ELF-1 (cell line): Measurements from ENCODE around the gene PI4KA.
"Not testable (repeated sequence)": the region's sequence is repeated elsewhere in the genome, so short reads cannot be mapped to it uniquely, and the experiment has no call there.

ENCODE experiments used
- DNase-seq: peaks from one replicate; pipeline ENCODE4 v3.0.0-alpha.2; 2016; ENCODE audit warnings: low read depth, low spot score

The PI4KA gene

GRCh38 chr22:20847318-20847822 is 11.2 kb downstream of the PI4KA start:
- no peak for DNase-seq

- no peak for DNase-seq
These were observed 14.3 kb downstream of the PI4KA start for GRCh38 chr22:20844055-20845037.

DNA sequence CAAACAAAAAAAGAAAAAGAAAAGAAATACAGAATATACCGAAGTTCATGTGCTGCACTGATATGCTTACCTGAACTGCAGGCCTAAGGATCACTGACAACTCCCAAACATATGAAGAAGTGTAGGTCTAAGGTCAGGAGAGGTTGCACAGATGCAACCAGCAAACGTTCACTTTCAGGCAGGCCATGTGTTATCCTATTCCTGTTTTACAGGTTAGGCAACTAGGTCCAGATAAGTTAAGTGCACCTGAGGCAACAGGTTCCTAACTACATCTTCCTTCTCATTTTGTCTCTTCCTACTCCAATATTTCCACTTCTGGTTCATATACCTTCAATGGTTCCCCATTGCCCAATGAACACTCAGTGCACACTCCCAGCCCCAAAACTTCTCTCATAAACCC is 15.1 kb downstream of the PI4KA start:
- DNase-seq, result peak; percentile 37

DNA sequence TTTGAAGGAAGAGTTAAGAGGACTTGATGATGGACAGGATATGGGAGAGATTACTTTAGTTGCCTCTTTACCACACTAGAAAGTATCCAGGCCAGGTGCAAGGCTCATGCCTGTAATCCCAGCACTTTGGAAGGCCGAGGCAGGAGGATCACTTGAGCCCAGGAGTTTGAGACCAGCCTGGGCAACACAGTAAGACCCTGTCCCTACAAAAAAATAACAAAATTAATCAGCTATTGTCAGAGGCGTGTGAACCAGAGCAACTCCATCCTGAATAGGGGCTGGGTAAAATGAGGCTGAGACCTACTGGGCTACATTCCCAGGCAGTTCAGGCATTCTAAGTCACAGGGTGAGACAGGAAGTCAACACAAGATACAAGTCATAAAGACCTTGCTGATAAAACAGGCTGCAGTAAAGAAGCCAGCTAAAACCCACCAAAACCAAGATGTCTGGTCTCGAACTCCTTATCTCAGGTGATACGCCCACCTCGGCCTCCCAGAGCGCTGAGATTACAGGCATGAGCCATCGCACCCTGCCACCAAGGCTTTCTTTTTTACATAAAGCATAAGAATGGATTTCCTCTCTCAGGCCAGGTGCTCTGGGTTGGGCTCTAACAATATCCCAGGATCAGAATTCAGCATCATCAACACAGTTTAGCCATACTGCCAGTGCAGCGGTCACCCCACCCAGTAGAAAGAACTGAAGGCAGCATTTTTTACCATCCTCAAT is 17.8 kb downstream of the PI4KA start:
- peak; percentile 50 for DNase-seq

GRCh38 chr22:20839837-20840645 is 18.6 kb downstream of the PI4KA start:
- no peak for DNase-seq

- DNase-seq, result not testable (repeated sequence)
These were observed 19.3 kb downstream of the PI4KA start for GRCh38 chr22:20839354-20839753.

- no peak for DNase-seq
These were observed 21.4 kb downstream of the PI4KA start for GRCh38 chr22:20836987-20837823.

- DNase-seq, result no peak
These were observed 23.9 kb downstream of the PI4KA start for GRCh38 chr22:20834725-20835124.

DNA sequence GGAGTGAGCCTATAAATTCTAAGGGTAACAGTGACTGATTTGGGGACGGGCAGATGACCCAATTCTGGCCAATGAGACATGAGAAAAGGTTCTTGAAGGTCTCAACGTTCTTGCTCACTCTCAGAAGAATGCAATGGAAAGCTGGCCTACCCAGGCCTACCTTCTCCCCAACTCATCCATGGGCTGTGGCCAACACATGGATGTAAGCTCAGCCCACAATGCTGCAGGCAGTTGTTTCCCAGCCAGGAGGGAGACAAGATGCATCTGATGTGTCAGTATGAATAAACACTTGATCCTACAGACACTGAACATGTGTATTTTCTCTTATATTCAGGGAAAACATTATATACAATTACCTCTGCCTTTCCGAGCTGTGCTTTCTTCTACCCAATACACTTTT is 24.4 kb downstream of the PI4KA start:
- DNase-seq, result no peak

DNA sequence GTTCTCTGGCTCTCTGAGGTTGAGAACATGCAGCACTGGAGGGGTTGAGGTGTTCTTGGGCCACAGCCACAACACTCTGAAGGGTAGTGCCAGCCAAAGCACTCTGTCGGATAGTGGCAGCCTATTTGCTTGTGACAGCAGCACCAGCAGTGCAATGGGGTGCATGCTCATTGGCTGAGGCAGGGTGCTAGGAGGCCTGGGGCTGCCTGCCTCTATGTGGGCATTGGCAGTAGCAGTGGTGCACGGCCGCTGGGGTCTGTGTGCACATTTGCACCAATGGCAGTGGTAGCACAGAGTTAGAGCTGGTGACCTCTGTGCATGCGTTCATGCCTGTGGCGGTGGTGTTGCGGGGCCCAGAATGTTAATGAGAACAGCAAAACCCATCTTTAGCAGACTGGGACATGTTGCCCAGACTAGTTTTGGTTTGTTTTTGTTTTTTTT is 25.4 kb downstream of the PI4KA start:
- DNase-seq, result no peak

GRCh38 chr22:20829491-20830134 is 29.0 kb downstream of the PI4KA start:
- no peak for DNase-seq

DNA sequence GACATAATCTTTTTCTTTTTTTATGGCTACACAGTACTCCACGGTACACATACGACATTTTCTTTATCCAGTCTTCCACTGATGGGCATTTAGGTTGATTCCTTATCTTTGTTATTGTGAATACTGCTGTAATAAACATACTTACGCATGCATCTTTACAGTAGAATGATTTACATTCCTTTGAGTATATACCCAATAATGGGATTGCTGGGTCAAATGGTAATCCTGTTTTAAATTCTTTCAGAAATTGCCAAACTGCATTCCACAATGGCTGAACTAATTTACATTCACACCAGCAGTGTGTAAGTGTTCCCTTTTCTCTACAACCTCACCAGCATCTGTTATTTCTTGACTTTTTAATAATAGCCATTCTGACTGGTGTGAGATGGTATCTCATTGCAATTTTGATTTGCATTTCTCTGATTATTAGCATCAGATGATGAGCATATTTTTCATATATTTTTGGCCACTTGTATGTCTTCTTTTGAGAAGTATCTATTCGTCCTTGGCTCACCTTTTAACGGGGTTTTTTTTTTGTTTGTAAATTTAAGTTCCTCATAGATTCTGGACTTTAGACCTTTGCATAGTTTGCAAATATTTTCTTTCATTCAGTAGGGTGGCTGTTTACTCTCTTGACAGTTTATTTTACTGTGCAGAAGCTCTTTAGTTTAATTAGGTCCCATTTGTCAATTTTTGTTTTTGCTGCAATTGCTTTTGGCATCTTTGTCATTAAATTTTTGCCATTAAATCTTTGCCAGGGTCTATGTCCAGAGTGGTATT is 32.0 kb downstream of the PI4KA start:
- DNase-seq, result not testable (repeated sequence)

DNA sequence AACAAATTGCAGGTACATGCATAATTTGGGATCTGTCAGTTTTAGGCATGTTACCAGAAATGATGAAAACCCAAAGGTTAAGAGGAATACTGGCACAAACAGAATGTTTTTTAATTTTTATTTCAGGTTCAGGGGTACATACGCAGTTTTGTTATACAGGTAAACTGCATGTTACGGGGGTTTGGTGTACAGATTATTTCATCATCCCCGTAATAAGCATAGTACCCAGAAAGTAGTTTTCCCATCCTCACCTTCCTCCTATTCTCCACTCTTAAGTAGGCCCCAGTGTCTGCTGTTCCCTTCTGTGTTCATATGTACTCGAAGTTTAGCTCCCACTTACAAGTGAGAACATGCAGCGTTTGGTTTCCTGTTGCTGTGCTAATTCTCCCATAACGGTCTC is 33.0 kb downstream of the PI4KA start:
- DNase-seq, result no peak

DNA sequence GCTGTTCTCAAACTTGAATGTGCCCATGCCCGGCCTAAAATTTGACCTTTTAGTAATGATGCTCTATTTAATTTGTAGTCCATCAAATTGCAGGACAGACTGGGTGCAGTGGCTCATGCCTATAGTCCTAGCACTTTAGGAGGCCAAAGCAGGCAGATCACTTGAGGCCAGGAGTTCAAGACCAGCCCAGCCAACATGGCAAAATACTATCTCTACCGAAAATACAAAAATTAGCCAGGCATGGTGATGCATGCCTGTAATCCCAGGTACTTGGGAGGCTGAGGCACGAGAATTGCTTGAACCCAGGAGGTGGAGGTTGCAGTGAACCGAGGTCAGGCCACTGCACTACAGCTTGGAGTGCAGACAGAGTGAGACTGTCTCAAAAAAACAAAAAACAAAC is 33.4 kb downstream of the PI4KA start:
- not testable (repeated sequence) for DNase-seq

DNA sequence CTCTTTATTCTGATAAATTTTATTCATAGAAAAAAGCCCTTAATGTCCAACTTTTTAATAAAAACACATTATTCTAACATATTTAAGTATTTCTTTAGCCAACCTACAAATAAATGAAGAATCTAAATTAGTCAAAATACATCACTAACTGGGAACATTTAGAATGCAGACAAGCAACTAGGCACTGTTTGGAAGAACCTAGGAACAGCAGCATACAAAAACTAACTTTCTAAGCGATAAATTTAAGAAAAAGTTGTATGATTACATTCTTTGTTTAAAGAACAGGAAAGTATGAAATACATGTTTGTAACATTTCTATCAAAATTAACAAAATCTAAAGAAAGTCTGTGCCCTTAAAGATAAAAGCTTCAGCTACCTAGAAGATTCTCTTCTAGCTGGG is 35.3 kb downstream of the PI4KA start:
- DNase-seq, result no peak

GRCh38 chr22:20822240-20822639 is 36.4 kb downstream of the PI4KA start:
- DNase-seq, result no peak

DNA sequence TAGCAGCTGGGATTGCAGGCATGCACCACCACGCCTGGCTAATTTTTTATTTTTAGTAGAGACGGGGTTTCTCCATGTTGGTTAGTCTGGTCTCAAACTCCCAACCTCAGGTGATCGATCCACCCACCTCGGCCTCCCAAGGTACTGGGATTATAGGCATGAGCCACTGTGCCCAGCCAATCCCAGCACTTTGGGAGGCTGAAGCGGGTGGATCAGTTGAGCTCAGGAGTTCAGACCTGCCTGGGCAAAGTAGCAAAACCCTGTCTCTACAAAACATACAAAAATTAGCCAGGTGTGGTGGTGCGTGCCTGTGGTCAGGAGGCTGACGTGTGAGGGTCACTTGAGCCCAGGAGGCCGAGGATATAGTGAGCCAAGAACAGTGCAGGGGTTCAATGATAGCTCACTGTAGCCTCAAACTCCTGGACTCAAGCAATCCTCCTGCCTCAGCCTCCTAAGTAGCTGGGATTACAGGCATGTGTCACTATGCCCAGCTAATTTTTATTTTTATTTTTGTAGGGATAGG is 36.8 kb downstream of the PI4KA start:
- not testable (repeated sequence) for DNase-seq

DNA sequence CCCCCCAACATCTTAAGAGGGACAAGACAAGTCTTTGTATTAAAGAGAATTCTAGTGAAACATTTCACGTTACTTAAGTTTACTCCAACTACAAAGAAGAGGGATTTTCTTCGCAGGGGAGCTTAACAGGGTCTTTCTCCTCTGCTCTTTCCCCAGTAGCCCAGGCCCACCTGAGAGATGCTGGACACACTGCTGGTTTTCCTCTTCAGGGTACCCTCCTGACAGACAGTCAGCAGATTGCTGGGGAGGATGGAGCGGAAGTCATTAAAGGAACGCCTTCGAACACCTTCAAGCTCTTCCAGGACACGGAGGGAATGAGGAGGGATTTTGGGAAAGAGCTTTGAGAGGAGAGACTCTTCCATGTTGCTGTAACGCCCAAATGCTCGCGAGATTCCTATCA is 39.1 kb downstream of the PI4KA start:
- no peak for DNase-seq

DNA sequence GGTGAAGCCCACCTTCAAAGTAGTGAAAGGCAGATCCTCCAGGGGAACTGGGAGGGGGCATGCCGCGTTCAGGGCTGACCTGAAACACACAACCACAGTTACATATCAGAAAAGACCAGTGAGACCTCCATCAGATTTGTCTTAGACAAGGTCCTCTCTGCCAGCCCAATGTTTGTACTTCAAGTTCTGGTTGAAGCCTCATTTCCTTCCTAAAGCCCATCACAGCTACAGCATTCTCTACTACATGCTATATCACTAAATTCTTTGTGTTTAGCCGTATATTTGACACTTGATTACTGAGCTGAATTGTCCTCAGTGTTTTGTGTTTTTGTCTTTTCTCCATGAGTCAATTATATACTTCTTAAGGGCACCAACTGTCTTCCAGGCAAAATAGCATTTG is 40.1 kb downstream of the PI4KA start:
- DNase-seq, result no peak
